GM18519 (cell line): ENCODE data around the gene MCF2L.

Experiments used
- ATAC-seq: cut with Tn5 transposase; IDR thresholded peaks from one replicate; pipeline ENCODE4 v1.9.1; 2021; ENCODE audit warnings: mild to moderate bottlenecking, moderate library complexity; ENCODE audit not compliant: unreplicated experiment, low FRiP score

Gene MCF2L

GRCh38 chr13:113137691-113138298 is 168.8 kb downstream of the MCF2L start:
- ATAC-seq = no peak

- ATAC-seq = no peak
These were observed 170.0 kb downstream of the MCF2L start for GRCh38 chr13:113138792-113139551.

- ATAC-seq = no peak
These were observed 170.6 kb downstream of the MCF2L start for GRCh38 chr13:113139577-113139976.

- ATAC-seq = no peak
These were observed 171.9 kb downstream of the MCF2L start for GRCh38 chr13:113140677-113141600.

- ATAC-seq = no peak
These were observed 172.6 kb downstream of the MCF2L start for GRCh38 chr13:113141601-113141970.

GRCh38 chr13:113142876-113143275 is 173.9 kb downstream of the MCF2L start:
- ATAC-seq = no peak

GRCh38 chr13:113143466-113144254 is 174.6 kb downstream of the MCF2L start:
- ATAC-seq = no peak

GRCh38 chr13:113144255-113144629 is 175.2 kb downstream of the MCF2L start:
- ATAC-seq = no peak

- ATAC-seq = no peak
These were observed 176.5 kb downstream of the MCF2L start for GRCh38 chr13:113145496-113145895.

- ATAC-seq = no peak
These were observed 177.0 kb downstream of the MCF2L start for GRCh38 chr13:113145911-113146598.

- ATAC-seq = no peak
These were observed 177.7 kb downstream of the MCF2L start for GRCh38 chr13:113146750-113147149.

- no peak for ATAC-seq
These were observed 178.2 kb downstream of the MCF2L start for GRCh38 chr13:113147206-113147605.

- no peak for ATAC-seq
These were observed 179.4 kb downstream of the MCF2L start for GRCh38 chr13:113148407-113148806.

GRCh38 chr13:113148940-113149503 is 180.0 kb downstream of the MCF2L start:
- no peak for ATAC-seq
